Myometrial cell (primary cell): ENCODE results near the gene PTEN. TPM values are rescaled to one million over a fixed set of nuclear protein-coding genes. Genes with fewer than 3 reads are reported as not detected.

ENCODE experiments used
- total RNA-seq: library from RNA; depleted of rRNA; stranded (reverse); fragments of >200 nt; gene quantifications from 2 replicates; pipeline ENCODE4 v1.2.3, GENCODE V29; 2015

PTEN gene
- total RNA-seq: 40.9 and 59.5 TPM in 2 replicates

DNA sequence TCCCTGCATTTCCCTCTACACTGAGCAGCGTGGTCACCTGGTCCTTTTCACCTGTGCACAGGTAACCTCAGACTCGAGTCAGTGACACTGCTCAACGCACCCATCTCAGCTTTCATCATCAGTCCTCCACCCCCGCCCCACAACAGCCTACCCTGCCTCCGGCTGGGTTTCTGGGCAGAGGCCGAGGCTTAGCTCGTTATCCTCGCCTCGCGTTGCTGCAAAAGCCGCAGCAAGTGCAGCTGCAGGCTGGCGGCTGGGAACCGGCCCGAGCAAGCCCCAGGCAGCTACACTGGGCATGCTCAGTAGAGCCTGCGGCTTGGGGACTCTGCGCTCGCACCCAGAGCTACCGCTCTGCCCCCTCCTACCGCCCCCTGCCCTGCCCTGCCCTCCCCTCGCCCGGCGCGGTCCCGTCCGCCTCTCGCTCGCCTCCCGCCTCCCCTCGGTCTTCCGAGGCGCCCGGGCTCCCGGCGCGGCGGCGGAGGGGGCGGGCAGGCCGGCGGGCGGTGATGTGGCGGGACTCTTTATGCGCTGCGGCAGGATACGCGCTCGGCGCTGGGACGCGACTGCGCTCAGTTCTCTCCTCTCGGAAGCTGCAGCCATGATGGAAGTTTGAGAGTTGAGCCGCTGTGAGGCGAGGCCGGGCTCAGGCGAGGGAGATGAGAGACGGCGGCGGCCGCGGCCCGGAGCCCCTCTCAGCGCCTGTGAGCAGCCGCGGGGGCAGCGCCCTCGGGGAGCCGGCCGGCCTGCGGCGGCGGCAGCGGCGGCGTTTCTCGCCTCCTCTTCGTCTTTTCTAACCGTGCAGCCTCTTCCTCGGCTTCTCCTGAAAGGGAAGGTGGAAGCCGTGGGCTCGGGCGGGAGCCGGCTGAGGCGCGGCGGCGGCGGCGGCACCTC is at the start of gene PTEN, which contains the start of gene KLLN:
TSS of gene PTEN (plus strand) at position 573 of the 891 bp plus-strand sequence. CDS start 845 bp downstream, outside the sequence.
TSS of gene KLLN (minus strand) at position 481 of the 891 bp plus-strand sequence. CDS start 1,046 bp downstream, outside the sequence.

GRCh38 chr10:87817609-87818504 is 45.6 kb upstream of the PTEN start, which contains the start of gene ATAD1:
TSS of gene ATAD1 (minus strand) at chr10:87818226. CDS start at chr10:87814599, 3,627 bp downstream.

Other genes with a start within 250 kb of the PTEN start
- 122 TPM in 2 replicates for gene PAPSS2, start 203.7 kb upstream of the PTEN start, total RNA-seq
- gene ATAD1, start 45.4 kb upstream of the PTEN start, total RNA-seq: 23.1 and 31.5 TPM in 2 replicates
- under 0.01 and 0.71 TPM in 2 replicates for gene KLLN, start 92 bp upstream of the PTEN start, total RNA-seq